H1 (cell line): ENCODE measurements around the gene BTAF1. TPM values are rescaled to one million over a fixed set of nuclear protein-coding genes. Genes with fewer than 3 reads are reported as not detected.

Source experiments
- CEBPB ChIP-seq: IDR thresholded peaks from 2 replicates; pipeline ENCODE4 v1.6.1; 2012; ENCODE audit warnings: low read depth, low read length
- EGR1 ChIP-seq: IDR thresholded peaks from 2 replicates; pipeline ENCODE4 v1.6.1; 2011; ENCODE audit warnings: low read depth, low read length, borderline replicate concordance
- FOSL1 ChIP-seq: IDR thresholded peaks from 2 replicates; pipeline ENCODE4 v1.6.1; 2011; ENCODE audit warnings: mild to moderate bottlenecking, low read depth, low read length, moderate library complexity; ENCODE audit not compliant: insufficient read depth
- KDM5A ChIP-seq: fragments of 200-600 bp; IDR thresholded peaks from 2 replicates; pipeline ENCODE4 v1.7.1; 2012; ENCODE audit warnings: mild to moderate bottlenecking, low read length, inconsistent platforms, mixed read lengths
- PHF8 ChIP-seq: fragments of 200-600 bp; sonication (generic); conservative IDR thresholded peaks from 2 replicates; pipeline ENCODE4 v1.7.1; 2012; ENCODE audit warnings: low read depth, mild to moderate bottlenecking, inconsistent platforms, low read length, moderate library complexity
- RBBP5 ChIP-seq: IDR thresholded peaks from 2 replicates; pipeline ENCODE4 v1.7.1; 2012; ENCODE audit warnings: low read depth, mild to moderate bottlenecking, inconsistent platforms, low read length, moderate library complexity, borderline replicate concordance
- RXRA ChIP-seq: IDR thresholded peaks from 2 replicates; pipeline ENCODE4 v1.6.1; 2011; ENCODE audit warnings: low read depth, mild to moderate bottlenecking, low read length, moderate library complexity; ENCODE audit not compliant: insufficient read depth
- SP4 ChIP-seq: IDR thresholded peaks from 2 replicates; pipeline ENCODE4 v1.6.1; 2012; ENCODE audit warnings: low read length, inconsistent platforms
- polyA plus RNA-seq, 7 experiments: library from polyadenylated mRNA; depleted of rRNA in 3 of 7; stranded (reverse) in 5 of 7; unstranded in 2 of 7; fragments of >200 nt in 5 of 7; fragments of 200-250 nt in 2 of 7; gene quantifications; 1 replicate in 5 of 7; 2 replicates in 1 of 7; 4 replicates in 1 of 7; pipeline versions ENCODE4 v1.2.1 to v1.2.3, GENCODE V29; 2011 to 2013; ENCODE audit warnings: missing spikeins in 2 of 7, mixed read lengths in 2 of 7
- total RNA-seq: library from RNA; stranded (reverse); fragmentation: NEBNext Ultra II Directional; extraction: Animal tissue kit (Norgen Biotek cat#: 25700); gene quantifications from 2 replicates; pipeline ENCODE4 v1.2.1, GENCODE V29; 2021
- TF ChIP-seq, protein P1 (sequence below): fragments of 300-600 bp; sonication (generic); IDR thresholded peaks from 2 replicates; pipeline ENCODE4 v1.7.1; 2012; ENCODE audit warnings: low read length, moderate library complexity, mild to moderate bottlenecking, inconsistent platforms; ENCODE audit not compliant: insufficient replicate concordance
- TF ChIP-seq, protein P2 (sequence below): IDR thresholded peaks from 2 replicates; pipeline ENCODE4 v1.6.1; 2012; ENCODE audit warnings: low read length, inconsistent platforms

BTAF1 gene
- total and polyA plus RNA-seq, 2 of the 8 experiments (the other 6 are each of a cell fraction or from before 2014, with no cell fraction given) = 24.5 to 39.1 TPM

DNA sequence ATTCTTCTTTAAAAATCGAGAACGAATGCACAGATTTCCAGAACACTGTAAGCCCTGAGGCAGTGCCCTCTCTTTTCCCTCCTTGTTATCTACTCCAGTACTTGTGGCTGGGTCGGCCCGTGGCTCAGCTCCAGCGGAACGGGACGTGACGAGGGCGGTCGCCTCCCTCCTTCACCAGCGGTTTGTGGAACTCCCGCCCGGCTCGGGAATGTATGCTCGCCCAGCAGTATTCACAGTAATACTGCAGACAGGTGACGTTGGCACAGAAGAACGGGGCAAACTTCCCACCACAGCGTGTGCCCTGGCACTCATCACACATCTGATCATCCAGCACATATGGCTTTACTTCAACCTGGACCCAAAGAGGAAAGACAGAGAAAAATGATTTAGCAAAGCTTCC is 128.5 kb downstream of the BTAF1 start (continued):
- TF ChIP-seq, protein P1, sequence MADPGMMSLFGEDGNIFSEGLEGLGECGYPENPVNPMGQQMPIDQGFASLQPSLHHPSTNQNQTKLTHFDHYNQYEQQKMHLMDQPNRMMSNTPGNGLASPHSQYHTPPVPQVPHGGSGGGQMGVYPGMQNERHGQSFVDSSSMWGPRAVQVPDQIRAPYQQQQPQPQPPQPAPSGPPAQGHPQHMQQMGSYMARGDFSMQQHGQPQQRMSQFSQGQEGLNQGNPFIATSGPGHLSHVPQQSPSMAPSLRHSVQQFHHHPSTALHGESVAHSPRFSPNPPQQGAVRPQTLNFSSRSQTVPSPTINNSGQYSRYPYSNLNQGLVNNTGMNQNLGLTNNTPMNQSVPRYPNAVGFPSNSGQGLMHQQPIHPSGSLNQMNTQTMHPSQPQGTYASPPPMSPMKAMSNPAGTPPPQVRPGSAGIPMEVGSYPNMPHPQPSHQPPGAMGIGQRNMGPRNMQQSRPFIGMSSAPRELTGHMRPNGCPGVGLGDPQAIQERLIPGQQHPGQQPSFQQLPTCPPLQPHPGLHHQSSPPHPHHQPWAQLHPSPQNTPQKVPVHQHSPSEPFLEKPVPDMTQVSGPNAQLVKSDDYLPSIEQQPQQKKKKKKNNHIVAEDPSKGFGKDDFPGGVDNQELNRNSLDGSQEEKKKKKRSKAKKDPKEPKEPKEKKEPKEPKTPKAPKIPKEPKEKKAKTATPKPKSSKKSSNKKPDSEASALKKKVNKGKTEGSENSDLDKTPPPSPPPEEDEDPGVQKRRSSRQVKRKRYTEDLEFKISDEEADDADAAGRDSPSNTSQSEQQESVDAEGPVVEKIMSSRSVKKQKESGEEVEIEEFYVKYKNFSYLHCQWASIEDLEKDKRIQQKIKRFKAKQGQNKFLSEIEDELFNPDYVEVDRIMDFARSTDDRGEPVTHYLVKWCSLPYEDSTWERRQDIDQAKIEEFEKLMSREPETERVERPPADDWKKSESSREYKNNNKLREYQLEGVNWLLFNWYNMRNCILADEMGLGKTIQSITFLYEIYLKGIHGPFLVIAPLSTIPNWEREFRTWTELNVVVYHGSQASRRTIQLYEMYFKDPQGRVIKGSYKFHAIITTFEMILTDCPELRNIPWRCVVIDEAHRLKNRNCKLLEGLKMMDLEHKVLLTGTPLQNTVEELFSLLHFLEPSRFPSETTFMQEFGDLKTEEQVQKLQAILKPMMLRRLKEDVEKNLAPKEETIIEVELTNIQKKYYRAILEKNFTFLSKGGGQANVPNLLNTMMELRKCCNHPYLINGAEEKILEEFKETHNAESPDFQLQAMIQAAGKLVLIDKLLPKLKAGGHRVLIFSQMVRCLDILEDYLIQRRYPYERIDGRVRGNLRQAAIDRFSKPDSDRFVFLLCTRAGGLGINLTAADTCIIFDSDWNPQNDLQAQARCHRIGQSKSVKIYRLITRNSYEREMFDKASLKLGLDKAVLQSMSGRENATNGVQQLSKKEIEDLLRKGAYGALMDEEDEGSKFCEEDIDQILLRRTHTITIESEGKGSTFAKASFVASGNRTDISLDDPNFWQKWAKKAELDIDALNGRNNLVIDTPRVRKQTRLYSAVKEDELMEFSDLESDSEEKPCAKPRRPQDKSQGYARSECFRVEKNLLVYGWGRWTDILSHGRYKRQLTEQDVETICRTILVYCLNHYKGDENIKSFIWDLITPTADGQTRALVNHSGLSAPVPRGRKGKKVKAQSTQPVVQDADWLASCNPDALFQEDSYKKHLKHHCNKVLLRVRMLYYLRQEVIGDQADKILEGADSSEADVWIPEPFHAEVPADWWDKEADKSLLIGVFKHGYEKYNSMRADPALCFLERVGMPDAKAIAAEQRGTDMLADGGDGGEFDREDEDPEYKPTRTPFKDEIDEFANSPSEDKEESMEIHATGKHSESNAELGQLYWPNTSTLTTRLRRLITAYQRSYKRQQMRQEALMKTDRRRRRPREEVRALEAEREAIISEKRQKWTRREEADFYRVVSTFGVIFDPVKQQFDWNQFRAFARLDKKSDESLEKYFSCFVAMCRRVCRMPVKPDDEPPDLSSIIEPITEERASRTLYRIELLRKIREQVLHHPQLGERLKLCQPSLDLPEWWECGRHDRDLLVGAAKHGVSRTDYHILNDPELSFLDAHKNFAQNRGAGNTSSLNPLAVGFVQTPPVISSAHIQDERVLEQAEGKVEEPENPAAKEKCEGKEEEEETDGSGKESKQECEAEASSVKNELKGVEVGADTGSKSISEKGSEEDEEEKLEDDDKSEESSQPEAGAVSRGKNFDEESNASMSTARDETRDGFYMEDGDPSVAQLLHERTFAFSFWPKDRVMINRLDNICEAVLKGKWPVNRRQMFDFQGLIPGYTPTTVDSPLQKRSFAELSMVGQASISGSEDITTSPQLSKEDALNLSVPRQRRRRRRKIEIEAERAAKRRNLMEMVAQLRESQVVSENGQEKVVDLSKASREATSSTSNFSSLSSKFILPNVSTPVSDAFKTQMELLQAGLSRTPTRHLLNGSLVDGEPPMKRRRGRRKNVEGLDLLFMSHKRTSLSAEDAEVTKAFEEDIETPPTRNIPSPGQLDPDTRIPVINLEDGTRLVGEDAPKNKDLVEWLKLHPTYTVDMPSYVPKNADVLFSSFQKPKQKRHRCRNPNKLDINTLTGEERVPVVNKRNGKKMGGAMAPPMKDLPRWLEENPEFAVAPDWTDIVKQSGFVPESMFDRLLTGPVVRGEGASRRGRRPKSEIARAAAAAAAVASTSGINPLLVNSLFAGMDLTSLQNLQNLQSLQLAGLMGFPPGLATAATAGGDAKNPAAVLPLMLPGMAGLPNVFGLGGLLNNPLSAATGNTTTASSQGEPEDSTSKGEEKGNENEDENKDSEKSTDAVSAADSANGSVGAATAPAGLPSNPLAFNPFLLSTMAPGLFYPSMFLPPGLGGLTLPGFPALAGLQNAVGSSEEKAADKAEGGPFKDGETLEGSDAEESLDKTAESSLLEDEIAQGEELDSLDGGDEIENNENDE = no peak
- TF ChIP-seq FOSL1 = no peak
- TF ChIP-seq KDM5A = no peak
- no peak for TF ChIP-seq SP4
- TF ChIP-seq EGR1 = no peak
- TF ChIP-seq CEBPB = no peak
- TF ChIP-seq PHF8 = no peak
- no peak for TF ChIP-seq RBBP5
- no peak for TF ChIP-seq RXRA
- TF ChIP-seq, protein P2, sequence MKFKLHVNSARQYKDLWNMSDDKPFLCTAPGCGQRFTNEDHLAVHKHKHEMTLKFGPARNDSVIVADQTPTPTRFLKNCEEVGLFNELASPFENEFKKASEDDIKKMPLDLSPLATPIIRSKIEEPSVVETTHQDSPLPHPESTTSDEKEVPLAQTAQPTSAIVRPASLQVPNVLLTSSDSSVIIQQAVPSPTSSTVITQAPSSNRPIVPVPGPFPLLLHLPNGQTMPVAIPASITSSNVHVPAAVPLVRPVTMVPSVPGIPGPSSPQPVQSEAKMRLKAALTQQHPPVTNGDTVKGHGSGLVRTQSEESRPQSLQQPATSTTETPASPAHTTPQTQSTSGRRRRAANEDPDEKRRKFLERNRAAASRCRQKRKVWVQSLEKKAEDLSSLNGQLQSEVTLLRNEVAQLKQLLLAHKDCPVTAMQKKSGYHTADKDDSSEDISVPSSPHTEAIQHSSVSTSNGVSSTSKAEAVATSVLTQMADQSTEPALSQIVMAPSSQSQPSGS = no peak
